Keratinocyte (primary cell): ENCODE measurements around the gene NANOS3.

Experiments
- EZH2 ChIP-seq: IDR thresholded peaks from one replicate; pipeline ENCODE4 v1.6.1; 2012; ENCODE audit warnings: inconsistent platforms, mild to moderate bottlenecking, low read length, moderate library complexity
- TF ChIP-seq, protein P1 (sequence below), 3 experiments: IDR thresholded peaks in 1 of 3; conservative IDR thresholded peaks in 1 of 3; optimal IDR thresholded peaks in 1 of 3; 2 replicates in 2 of 3; 3 replicates in 1 of 3; pipeline versions ENCODE3 to v1.5.1; 2011; ENCODE audit warnings: low read length in 3 of 3, mild to moderate bottlenecking in 3 of 3, moderate library complexity in 2 of 3, control low read depth in 1 of 3, inconsistent platforms in 1 of 3; ENCODE audit not compliant: insufficient read depth in 2 of 3; ENCODE audit errors: extremely low read depth in 1 of 3

DNA sequence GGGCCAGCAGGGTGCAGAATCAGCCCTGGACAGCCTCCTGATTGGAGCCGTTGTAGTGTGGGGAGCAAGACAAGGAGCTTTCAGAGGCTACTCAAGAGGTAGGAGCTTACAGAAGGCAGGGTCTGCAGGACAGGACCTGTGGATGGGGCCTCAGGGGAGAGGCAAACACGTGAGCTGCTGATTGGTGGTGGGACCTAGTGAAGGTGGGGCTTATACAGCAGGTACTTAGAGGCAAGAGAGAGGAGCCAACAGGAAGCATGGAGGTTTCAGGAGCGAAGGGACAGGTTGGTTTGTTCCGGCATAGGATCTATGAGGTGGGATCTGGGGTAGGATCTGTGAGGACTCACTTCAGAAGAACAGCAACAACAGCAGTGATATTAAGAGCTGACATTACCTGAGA is 49.3 kb upstream of the NANOS3 start:
- no peak for TF ChIP-seq EZH2
- TF ChIP-seq, protein P1, sequence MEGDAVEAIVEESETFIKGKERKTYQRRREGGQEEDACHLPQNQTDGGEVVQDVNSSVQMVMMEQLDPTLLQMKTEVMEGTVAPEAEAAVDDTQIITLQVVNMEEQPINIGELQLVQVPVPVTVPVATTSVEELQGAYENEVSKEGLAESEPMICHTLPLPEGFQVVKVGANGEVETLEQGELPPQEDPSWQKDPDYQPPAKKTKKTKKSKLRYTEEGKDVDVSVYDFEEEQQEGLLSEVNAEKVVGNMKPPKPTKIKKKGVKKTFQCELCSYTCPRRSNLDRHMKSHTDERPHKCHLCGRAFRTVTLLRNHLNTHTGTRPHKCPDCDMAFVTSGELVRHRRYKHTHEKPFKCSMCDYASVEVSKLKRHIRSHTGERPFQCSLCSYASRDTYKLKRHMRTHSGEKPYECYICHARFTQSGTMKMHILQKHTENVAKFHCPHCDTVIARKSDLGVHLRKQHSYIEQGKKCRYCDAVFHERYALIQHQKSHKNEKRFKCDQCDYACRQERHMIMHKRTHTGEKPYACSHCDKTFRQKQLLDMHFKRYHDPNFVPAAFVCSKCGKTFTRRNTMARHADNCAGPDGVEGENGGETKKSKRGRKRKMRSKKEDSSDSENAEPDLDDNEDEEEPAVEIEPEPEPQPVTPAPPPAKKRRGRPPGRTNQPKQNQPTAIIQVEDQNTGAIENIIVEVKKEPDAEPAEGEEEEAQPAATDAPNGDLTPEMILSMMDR (optimal IDR thresholded peaks at IDR 0.05 in 1 of 3, IDR thresholded peaks at IDR 0.05 in 1 of 3, conservative IDR thresholded peaks at IDR 0.05 in 1 of 3; ENCODE audit: extremely low read depth in 1 of 3, insufficient read depth in 2 of 3, low read length in 3 of 3), result no peak
